Erythroblast (primary cell): ENCODE data around the gene MYL12A.

ENCODE experiments used
- DNase-seq, 2 experiments: peaks; one replicate each; lab custom pipeline; 2025; lab: John Stamatoyannopoulos, UW
- GATA1 ChIP-seq: IDR thresholded peaks from 2 replicates; pipeline ENCODE4 v1.6.1; 2011; ENCODE audit warnings: low read depth, mild to moderate bottlenecking, control low read depth, low read length, moderate library complexity
- POLR2A ChIP-seq: IDR thresholded peaks from 2 replicates; pipeline ENCODE4 v1.6.1; 2011; ENCODE audit warnings: mild to moderate bottlenecking, low read length

The MYL12A gene

DNA sequence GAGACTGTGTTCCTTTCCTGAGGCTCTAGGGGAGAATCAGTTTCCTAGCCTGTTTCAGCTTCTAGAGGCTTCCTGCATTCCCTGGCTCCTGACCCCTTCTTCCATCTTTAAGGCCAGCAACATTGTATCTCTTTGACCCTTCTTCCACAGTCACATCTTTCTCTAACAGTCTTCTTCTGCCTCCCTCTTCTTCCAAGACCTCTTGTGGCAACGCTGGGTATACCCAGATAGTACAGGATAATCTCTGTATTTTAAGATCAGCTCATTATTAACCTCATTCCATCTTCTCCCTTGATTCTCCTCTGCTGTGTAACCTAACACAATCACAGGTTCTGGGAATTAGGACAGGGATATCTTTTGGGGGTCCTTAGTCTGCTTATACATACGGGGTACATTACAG lies 8.9 kb upstream of the MYL12A start:
- TF ChIP-seq POLR2A (no peak), GATA1 (no peak)
- DNase-seq: no peak

- DNase-seq: no peak
- TF ChIP-seq GATA1: no peak
- no peak for TF ChIP-seq POLR2A
Measured at GRCh38 chr18:3245185-3245564, 2.4 kb upstream of the MYL12A start.

DNA sequence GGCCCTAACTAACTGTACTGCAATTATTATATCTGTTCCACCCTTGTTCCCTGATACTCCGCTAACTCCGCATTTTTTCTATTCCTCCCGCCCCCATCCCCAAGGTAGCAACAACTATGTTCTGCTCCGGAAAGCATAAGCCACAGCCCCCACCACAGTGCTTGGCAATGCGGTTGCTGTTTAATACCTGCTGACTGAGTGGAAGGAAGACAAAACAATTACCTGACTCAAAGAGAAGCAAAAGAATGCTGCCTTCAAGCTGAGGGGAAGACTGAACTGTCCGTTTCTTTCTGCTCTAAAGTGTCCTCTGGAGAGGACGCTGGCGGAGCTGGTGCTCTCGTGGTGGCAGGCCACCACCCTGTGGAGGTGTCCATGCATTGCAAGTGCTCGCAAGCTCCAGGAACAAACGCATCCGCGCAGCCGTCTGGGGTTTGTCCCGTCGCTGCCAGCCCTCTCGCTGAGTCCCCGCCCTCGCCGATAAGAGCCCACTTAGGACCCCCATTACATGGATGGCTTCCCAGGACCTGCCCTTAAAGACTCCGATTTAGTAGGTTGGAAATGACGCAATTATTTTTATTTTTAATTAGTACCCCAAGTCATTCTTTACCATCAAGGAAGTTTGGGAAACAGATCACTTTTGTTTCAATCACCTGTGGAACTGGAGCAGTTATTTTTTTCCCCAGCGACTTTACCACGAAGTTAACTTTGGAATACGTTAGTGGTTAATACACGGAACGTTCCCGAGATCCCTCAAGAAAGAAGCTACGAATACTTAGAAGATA lies 1.6 kb upstream of the MYL12A start:
- peak; percentile 96 for DNase-seq
- no peak for TF ChIP-seq POLR2A
- TF ChIP-seq GATA1: no peak

DNA sequence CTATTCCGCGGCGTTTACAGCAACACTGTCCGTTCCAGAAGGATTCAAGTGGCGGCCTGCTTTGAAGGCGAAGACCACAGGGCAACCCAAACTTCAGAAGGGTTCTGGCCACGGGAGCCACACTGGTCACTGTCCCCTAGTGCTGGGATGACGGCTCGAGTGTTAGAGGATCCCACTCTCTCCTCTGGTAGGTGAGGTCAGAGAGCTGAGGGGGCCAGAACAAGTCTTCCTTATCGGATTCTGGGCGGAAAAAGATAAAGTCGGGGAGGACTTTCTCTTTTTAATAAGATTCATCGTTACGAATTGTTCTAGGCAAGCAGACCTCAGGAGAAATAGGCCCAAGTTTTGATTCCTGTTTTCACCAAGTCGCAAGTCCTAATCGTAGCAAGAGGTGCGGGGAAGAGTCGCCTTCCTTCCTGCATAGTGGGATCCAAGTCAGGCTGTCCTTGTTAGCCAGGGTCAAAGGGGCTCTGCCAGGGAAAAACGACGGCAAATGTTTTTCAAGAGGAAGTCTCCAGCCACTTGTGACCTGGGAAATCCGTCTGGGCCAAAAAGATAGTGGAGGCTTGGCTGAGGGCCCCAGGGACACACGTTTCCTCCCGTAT lies 864 bp upstream of the MYL12A start:
- peak; percentile 94 to 95 for DNase-seq
- TF ChIP-seq POLR2A (peak; percentile 62), GATA1 (no peak)

DNA sequence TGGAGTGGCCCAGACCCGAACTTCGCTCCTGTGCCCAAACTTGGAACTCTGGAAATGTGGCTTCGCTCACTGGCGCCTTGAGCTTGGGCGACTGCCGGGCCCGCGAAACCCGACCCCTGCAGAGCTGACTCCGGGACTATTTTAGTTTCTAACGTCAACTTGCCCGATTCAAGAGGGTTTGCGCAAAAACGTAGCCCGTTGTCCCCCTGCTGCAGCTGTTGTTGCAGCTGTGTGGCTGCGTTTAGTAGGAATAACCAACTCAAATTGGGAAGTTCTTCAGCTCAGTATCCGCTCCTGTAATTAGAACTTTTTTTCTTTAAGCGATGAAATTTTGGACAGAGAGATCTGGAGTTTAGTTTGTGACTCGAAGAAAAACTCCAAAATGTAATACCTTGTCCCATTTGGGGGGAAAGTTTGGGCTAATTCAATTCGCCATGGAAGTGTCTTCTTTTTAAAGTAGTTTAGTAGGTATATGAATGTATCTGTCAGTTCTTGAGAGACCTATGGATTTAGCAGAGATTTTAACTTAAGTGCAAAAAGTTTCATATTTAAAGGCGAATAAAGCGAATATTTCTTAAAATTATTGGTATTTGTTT lies 559 bp downstream of the MYL12A start:
- peak; percentile 71 to 81 for DNase-seq
- TF ChIP-seq GATA1 (no peak), POLR2A (no peak)

DNA sequence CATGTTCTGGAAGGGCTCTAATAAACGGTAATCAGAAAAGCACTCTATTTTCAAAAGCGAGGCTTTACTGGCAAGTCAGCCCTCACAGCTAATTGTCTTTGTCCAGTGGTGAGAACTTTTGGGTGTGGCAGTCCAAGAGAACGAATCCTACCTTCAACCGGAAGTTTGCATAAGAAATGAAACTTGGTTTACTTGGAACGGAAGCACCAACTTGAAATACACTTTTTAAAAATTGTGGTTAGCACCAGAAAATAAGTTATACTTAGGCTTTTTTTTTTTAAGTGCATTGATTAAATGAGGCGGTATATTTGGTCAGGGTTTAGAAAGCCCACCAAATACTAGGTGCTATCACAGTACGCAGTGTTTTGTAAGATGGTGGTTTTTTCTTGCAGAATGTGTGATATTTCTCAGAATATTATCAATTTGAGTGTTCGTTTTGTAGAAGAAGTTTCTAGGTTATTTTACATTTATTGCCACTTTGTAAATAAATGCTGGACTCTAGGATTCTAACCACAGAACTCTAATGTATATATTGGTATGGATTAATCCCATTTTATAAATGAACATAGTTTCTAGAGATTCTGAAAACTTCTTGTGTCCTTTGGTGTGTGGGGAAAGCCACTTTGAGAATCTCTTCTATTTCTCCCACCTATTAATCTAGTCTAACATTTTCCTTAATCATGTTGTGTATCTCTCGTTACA lies 1.2 kb downstream of the MYL12A start:
- TF ChIP-seq GATA1 (no peak), POLR2A (no peak)
- peak; percentile 74 to 76 for DNase-seq

DNA sequence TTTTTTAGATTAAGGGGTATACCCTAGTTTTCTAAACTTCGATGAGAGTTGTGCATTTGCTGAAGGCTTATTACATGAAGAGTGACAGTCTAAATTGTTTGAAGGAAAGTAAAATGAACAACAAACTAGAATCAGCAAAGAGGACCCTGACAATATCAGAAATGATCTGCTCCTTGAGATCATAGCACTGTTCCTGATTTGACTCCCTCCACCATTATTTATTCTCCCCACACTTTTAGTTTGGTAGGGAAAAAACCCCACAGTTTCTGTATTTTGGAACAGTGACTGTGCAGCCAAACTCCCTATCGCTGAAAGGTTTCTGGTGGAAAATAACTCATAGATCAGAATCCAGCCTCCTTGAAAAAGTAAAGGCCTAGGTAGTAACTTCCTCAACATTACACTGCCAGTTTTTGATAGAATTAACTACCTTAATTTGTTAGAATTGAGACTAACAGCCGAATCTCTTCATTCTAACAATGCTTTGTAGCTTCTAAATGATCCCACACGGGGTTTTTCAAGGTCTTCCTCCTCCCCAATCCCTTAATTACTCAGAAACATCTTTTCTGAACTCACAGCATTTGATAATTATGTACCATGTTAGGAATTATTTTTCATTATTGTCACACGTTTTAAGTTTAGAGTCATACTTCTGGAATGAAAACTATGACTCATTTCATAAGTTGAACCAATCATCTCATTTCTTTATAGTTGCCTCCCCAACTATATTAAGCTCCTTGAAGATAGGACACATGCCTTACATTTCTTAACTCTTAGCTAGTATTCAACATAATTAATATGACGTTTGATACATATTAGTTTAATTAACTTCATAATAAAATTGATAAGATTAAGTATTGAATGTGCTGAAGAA lies 2.9 kb downstream of the MYL12A start:
- peak in 1 of 2 experiments; percentile 30 for DNase-seq
- TF ChIP-seq POLR2A (peak; percentile 36), GATA1 (no peak)

- no peak for DNase-seq
- TF ChIP-seq GATA1 (no peak), POLR2A (no peak)
Measured at GRCh38 chr18:3251249-3251962, 3.8 kb downstream of the MYL12A start.

DNA sequence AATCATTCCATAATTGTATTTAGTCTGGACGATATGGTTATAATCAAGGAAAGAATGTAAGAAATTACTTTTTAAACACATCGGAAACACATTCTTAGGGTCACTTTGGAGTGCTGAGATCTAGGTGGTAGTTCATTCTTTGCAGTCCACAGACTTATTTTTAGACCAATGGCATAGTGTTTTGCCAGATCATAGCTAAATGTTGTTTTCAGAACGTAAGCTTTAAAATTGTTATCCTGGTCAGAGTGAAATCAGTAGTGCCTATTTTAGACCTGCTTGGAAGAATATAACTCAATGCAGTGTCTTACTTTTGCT lies 4.3 kb downstream of the MYL12A start:
- TF ChIP-seq POLR2A (peak; percentile 26), GATA1 (no peak)
- DNase-seq: no peak

- DNase-seq: no peak
- no peak for TF ChIP-seq GATA1
- TF ChIP-seq POLR2A: no peak
Measured at GRCh38 chr18:3252843-3253242, 5.2 kb downstream of the MYL12A start.

DNA sequence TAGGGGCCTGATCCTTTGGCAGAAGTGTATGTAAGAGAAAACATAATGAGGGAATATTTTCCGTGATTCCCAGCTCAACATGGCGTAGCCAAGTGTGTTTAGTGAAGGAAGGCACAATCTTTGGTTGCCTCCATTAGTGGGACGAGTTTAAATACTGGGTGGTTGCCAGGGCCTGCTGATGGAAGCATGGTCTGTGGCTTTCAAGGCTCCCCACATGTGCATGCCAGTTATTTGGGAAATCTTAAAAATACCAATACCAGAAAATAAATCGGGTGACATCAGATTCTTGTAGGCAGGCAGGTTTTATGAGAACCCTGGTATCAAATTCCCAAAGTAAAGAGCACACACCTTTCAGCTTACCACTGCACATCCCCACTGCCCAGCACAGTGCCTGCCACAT lies 7.1 kb downstream of the MYL12A start:
- no peak for TF ChIP-seq GATA1
- TF ChIP-seq POLR2A: no peak

GRCh38 chr18:3255611-3256165 lies 8.1 kb downstream of the MYL12A start:
- no peak for DNase-seq

More for the DNA sequence above, 7.1 kb downstream of the MYL12A start:
- no peak for DNase-seq

More at GRCh38 chr18:3255611-3256165, 8.1 kb downstream of the MYL12A start:
- no peak for TF ChIP-seq GATA1
- TF ChIP-seq POLR2A: peak; percentile 9
